ENCODE data around the gene HMOX2. TPM values are rescaled to one million over a fixed set of nuclear protein-coding genes. Genes with fewer than 3 reads are reported as not detected.

HMOX2 gene
- total RNA-seq, 2 donors from 2014 or later = 46.8 to 55.7 TPM

- no peaks in the 10 kb centered on the region for H3K4me1 ChIP-seq
- H3K36me3 ChIP-seq = peaks cover 24% of the 10 kb centered on the region
- no peak for DNase-seq
- H3K4me3 ChIP-seq = no peak overlapping the region
- intact Hi-C loops (cut with DNase I) = no loop called here
- no peaks in the 10 kb centered on the region for H3K9me3 ChIP-seq
- H3K9ac ChIP-seq (ENCODE audit: low read depth in 2 of 2, low read length in 2 of 2) = no peak overlapping the region
- no peak overlapping the region for H3K27ac ChIP-seq
- no peak for TF ChIP-seq CTCF (IDR thresholded peaks at IDR 0.05)
- no peaks in the 10 kb centered on the region for H3K27me3 ChIP-seq
Measured at GRCh38 chr16:4443986-4444385, 32.2 kb upstream of the HMOX2 start.

GRCh38 chr16:4450430-4450829, 25.8 kb upstream of the HMOX2 start:
- no peak overlapping the region for H3K27ac ChIP-seq
- intact Hi-C loops (cut with DNase I) = no loop called here
- no peak overlapping the region for H3K9ac ChIP-seq (ENCODE audit: low read depth in 2 of 2, low read length in 2 of 2)
- DNase-seq = no peak
- no peaks in the 10 kb centered on the region for H3K27me3 ChIP-seq
- H3K4me1 ChIP-seq = no peaks in the 10 kb centered on the region
- no peak for TF ChIP-seq CTCF (IDR thresholded peaks at IDR 0.05)
- no peaks in the 10 kb centered on the region for H3K9me3 ChIP-seq
- H3K36me3 ChIP-seq = peaks cover 10% of the 10 kb centered on the region
- H3K4me3 ChIP-seq = no peak overlapping the region

- no peak for DNase-seq
- no peak overlapping the region for H3K27ac ChIP-seq
- intact Hi-C loops (cut with DNase I) = no loop called here
- no peaks in the 10 kb centered on the region for H3K4me1 ChIP-seq
- H3K9me3 ChIP-seq = no peaks in the 10 kb centered on the region
- no peak overlapping the region for H3K4me3 ChIP-seq
- H3K9ac ChIP-seq (ENCODE audit: low read depth in 2 of 2, low read length in 2 of 2) = no peak overlapping the region
- peaks cover 10% of the 10 kb centered on the region for H3K36me3 ChIP-seq
- no peaks in the 10 kb centered on the region for H3K27me3 ChIP-seq
- no peak for TF ChIP-seq CTCF (IDR thresholded peaks at IDR 0.05)
Measured at GRCh38 chr16:4450931-4451519, 25.2 kb upstream of the HMOX2 start.

- no peak for TF ChIP-seq CTCF (IDR thresholded peaks at IDR 0.05)
- no peak for DNase-seq
- Histone ChIP-seq H3K4me3 (no peak overlapping the region), H3K27me3 (no peaks in the 10 kb centered on the region), H3K4me1 (no peaks in the 10 kb centered on the region), H3K36me3 (peaks cover 10% of the 10 kb centered on the region), H3K27ac (no peak overlapping the region), H3K9me3 (no peaks in the 10 kb centered on the region), H3K9ac (ENCODE audit: low read depth in 2 of 2, low read length in 2 of 2) (no peak overlapping the region)
- intact Hi-C loops (cut with DNase I) = no loop called here
Measured at GRCh38 chr16:4452674-4453073, 23.5 kb upstream of the HMOX2 start.

- no peak for TF ChIP-seq CTCF (IDR thresholded peaks at IDR 0.05)
- H3K9me3 ChIP-seq = no peaks in the 10 kb centered on the region
- DNase-seq = no peak
- H3K27me3 ChIP-seq = no peaks in the 10 kb centered on the region
- H3K9ac ChIP-seq (ENCODE audit: low read depth in 2 of 2, low read length in 2 of 2) = no peak overlapping the region
- peaks cover 10% of the 10 kb centered on the region for H3K36me3 ChIP-seq
- intact Hi-C loops (cut with DNase I) = no loop called here
- H3K27ac ChIP-seq = no peak overlapping the region
- H3K4me3 ChIP-seq = no peak overlapping the region
- no peaks in the 10 kb centered on the region for H3K4me1 ChIP-seq
Measured at GRCh38 chr16:4454623-4455022, 21.6 kb upstream of the HMOX2 start.

Measured in colonic mucosa (tissue), 4 donors.